H9 (cell line): ENCODE measurements around the gene CROCC2. TPM values are rescaled to one million over a fixed set of nuclear protein-coding genes. Genes with fewer than 3 reads are reported as not detected.

ENCODE experiments used
- DNase-seq: peaks from one replicate; pipeline ENCODE4 v3.0.0-alpha.2; 2017
- H2AFZ ChIP-seq: one replicate; pipeline ENCODE4 v1.6.1; 2013; ENCODE audit warnings: mild to moderate bottlenecking, low read length, control low read depth, moderate library complexity
- H2AK5ac ChIP-seq: 2 replicates; pipeline ENCODE4 v1.6.1; 2013; ENCODE audit warnings: low read length, control low read depth, mixed read lengths; ENCODE audit not compliant: insufficient read length
- H2BK120ac ChIP-seq: one replicate; pipeline ENCODE4 v1.6.1; 2013; ENCODE audit warnings: low read depth, mild to moderate bottlenecking, low read length, control low read depth, inconsistent platforms; ENCODE audit not compliant: poor library complexity, severe bottlenecking
- H2BK12ac ChIP-seq: 2 replicates; pipeline ENCODE4 v1.6.1; 2013; ENCODE audit warnings: low read length, control low read depth, mixed read lengths, low read depth; ENCODE audit not compliant: insufficient read length
- H2BK15ac ChIP-seq: 2 replicates; pipeline ENCODE4 v1.6.1; 2013; ENCODE audit warnings: low read depth, low read length, control low read depth
- H2BK20ac ChIP-seq: one replicate; pipeline ENCODE4 v1.6.1; 2013; ENCODE audit warnings: low read depth, mild to moderate bottlenecking, low read length, control low read depth, inconsistent platforms; ENCODE audit not compliant: poor library complexity, severe bottlenecking
- H2BK5ac ChIP-seq: 2 replicates; pipeline ENCODE4 v1.6.1; 2013; ENCODE audit warnings: low read length, control low read depth, mixed read lengths; ENCODE audit not compliant: insufficient read length
- H3K14ac ChIP-seq: 2 replicates; pipeline ENCODE4 v1.6.1; 2013; ENCODE audit warnings: low read length, control low read depth; ENCODE audit not compliant: insufficient read depth
- H3K18ac ChIP-seq: 2 replicates; pipeline ENCODE4 v1.6.1; 2013; ENCODE audit warnings: low read depth, mild to moderate bottlenecking, mixed read lengths, low read length, control low read depth; ENCODE audit not compliant: insufficient read length
- H3K23ac ChIP-seq: 2 replicates; pipeline ENCODE4 v1.6.1; 2013; ENCODE audit warnings: low read length, control low read depth, mixed read lengths, low read depth; ENCODE audit not compliant: insufficient read length
- H3K23me2 ChIP-seq: 2 replicates; pipeline ENCODE4 v1.6.1; 2013; ENCODE audit warnings: low read depth, mild to moderate bottlenecking, mixed read lengths, low read length, control low read depth; ENCODE audit not compliant: insufficient read length, poor library complexity, severe bottlenecking
- H3K27ac ChIP-seq: 2 replicates; pipeline ENCODE4 v1.5.1; 2013; ENCODE audit warnings: low read length, control low read depth, mixed read lengths, low read depth; ENCODE audit not compliant: insufficient read length
- H3K27me3 ChIP-seq: 2 replicates; pipeline ENCODE4 v1.6.1; 2013; ENCODE audit warnings: low read length, control low read depth, inconsistent platforms; ENCODE audit not compliant: insufficient read depth
- H3K4ac ChIP-seq: 2 replicates; pipeline ENCODE4 v1.6.1; 2013; ENCODE audit warnings: low read depth, mild to moderate bottlenecking, control low read depth, inconsistent platforms, low read length, moderate library complexity
- H3K4me1 ChIP-seq: 2 replicates; pipeline ENCODE4 v1.6.1; 2013; ENCODE audit warnings: low read length, control low read depth, inconsistent platforms; ENCODE audit not compliant: insufficient read depth
- H3K4me2 ChIP-seq: 2 replicates; pipeline ENCODE4 v1.6.1; 2013; ENCODE audit warnings: low read length, control low read depth, mixed read lengths; ENCODE audit not compliant: insufficient read length, insufficient read depth
- H3K56ac ChIP-seq: 2 replicates; pipeline ENCODE4 v1.6.1; 2013; ENCODE audit warnings: low read depth, mild to moderate bottlenecking, mixed read lengths, low read length, control low read depth; ENCODE audit not compliant: insufficient read length
- H3K79me1 ChIP-seq: 2 replicates; pipeline ENCODE4 v1.6.1; 2013; ENCODE audit warnings: low read depth, mild to moderate bottlenecking, moderate library complexity, low read length, control low read depth, inconsistent platforms; ENCODE audit not compliant: insufficient read depth, poor library complexity, severe bottlenecking
- H3K79me2 ChIP-seq: 2 replicates; pipeline ENCODE4 v1.6.1; 2013; ENCODE audit warnings: low read length, control low read depth, inconsistent platforms; ENCODE audit not compliant: insufficient read depth
- H3K9ac ChIP-seq: 2 replicates; pipeline ENCODE4 v1.6.1; 2013; ENCODE audit warnings: low read length, control low read depth, mixed read lengths; ENCODE audit not compliant: insufficient read length; ENCODE audit errors: extremely low read depth
- H3K9me3 ChIP-seq: one replicate; pipeline ENCODE4 v1.6.1; 2013; ENCODE audit warnings: low read depth, low read length, inconsistent platforms; ENCODE audit not compliant: control insufficient read depth
- H3T11ph ChIP-seq: one replicate; pipeline ENCODE4 v1.6.1; 2013; ENCODE audit warnings: mild to moderate bottlenecking, low read length, control low read depth, inconsistent platforms
- H4K20me1 ChIP-seq: one replicate; pipeline ENCODE4 v1.6.1; 2013; ENCODE audit not compliant: control insufficient read depth, insufficient read length, insufficient read depth
- H4K5ac ChIP-seq: 2 replicates; pipeline ENCODE4 v1.6.1; 2013; ENCODE audit warnings: low read depth, mild to moderate bottlenecking, mixed read lengths, low read length, control low read depth; ENCODE audit not compliant: insufficient read length
- H4K8ac ChIP-seq: replicated peaks from 2 replicates; pipeline ENCODE4 v1.6.1; 2013; ENCODE audit warnings: low read length, control low read depth, mixed read lengths, low read depth; ENCODE audit not compliant: insufficient read length
- H4K91ac ChIP-seq: 2 replicates; pipeline ENCODE4 v1.6.1; 2013; ENCODE audit warnings: low read depth, mild to moderate bottlenecking, moderate library complexity, mixed read lengths, low read length, control low read depth; ENCODE audit not compliant: insufficient read length
- H3K27ac Mint-ChIP-seq, 3 experiments: 2 replicates in 2 of 3; 3 replicates in 1 of 3; pipeline ENCODE4 v1.8.0; 2020 to 2021; ENCODE audit warnings: mixed read lengths in 3 of 3, mild to moderate bottlenecking in 1 of 3, moderate library complexity in 1 of 3
- H3K27me3 Mint-ChIP-seq: 2 replicates; pipeline ENCODE4 v1.8.0; 2021; ENCODE audit warnings: low read depth, mild to moderate bottlenecking, moderate library complexity, mixed read lengths
- H3K36me3 Mint-ChIP-seq, 3 experiments: 2 replicates in 2 of 3; 3 replicates in 1 of 3; pipeline ENCODE4 v1.8.0; 2020 to 2021; ENCODE audit warnings: low read depth in 3 of 3, mixed read lengths in 3 of 3; ENCODE audit not compliant: insufficient read depth in 1 of 3
- H3K4me1 Mint-ChIP-seq, 2 experiments: 2 replicates each; pipeline ENCODE4 v1.8.0; 2020; ENCODE audit warnings: mixed read lengths in 2 of 2
- H3K4me3 Mint-ChIP-seq, 2 experiments: 2 replicates in 1 of 2; 3 replicates in 1 of 2; pipeline ENCODE4 v1.8.0; 2020 to 2021; ENCODE audit warnings: mild to moderate bottlenecking in 2 of 2, mixed read lengths in 2 of 2, moderate library complexity in 1 of 2
- H3K9me3 Mint-ChIP-seq, 2 experiments: 2 replicates in 1 of 2; 3 replicates in 1 of 2; pipeline ENCODE4 v1.8.0; 2020; ENCODE audit warnings: mild to moderate bottlenecking in 2 of 2, mixed read lengths in 2 of 2, moderate library complexity in 1 of 2
- CTCF ChIP-seq: fragments of 200-600 bp; sonication (generic); conservative IDR thresholded peaks from 3 replicates; pipeline ENCODE4 v1.8.0; 2021; ENCODE audit warnings: antibody characterized with exemption, mild to moderate bottlenecking
- WGBS: extraction: QIAGEN DNeasy Blood & Tissue Kit; methylation state at CpG from one replicate; pipeline ENCODE4 v1.1.7; 2013; ENCODE audit warnings: missing lambda C conversion rate, low lambda C conversion rate, mixed read lengths; ENCODE audit not compliant: insufficient read length; ENCODE audit errors: extremely low coverage; 5-methylcytosine and 5-hydroxymethylcytosine counted together
- total RNA-seq: library from RNA; stranded (reverse); gene quantifications from 2 replicates; pipeline ENCODE4 v1.2.1, GENCODE V29; 2021

Gene CROCC2
- total RNA-seq, 1 experiment from 2014 or later: not detected

DNA sequence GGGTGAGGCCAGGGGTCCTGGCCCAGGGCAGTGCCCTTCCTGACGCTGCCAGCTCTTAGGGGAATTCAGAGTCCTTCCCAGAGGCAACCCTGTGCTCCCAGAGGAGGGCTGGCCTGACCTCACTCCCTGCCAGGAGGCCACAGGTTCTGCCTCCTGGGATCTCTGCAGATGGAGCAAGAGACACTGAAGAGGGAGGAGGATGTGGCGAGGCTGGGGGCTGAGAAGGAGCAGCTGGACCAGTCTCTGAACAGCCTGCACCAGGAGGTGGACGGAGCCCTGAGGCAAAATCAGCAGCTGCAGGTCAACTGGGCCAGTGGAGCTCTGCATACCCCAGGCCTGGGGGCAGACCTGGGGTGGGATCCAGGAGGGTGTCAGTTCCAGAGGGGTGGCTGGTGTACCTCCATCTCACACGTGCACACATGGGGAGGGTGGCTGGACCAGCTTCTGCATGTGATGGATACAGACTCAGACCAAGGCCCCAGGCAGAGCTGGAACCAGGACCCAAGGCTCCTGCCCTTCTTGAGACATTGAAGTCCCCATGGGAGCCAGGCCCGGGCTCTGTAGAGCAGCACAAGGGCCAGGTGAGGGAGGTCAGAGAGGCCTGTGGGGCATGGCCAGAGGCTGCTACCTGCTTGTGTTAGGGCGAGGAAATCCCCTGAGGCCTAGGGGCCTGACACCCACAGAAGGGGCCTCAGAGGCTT lies 82.6 kb downstream of the CROCC2 start:
- H3K36me3 Mint-ChIP-seq: no peaks in the 10 kb centered on the region
- DNase-seq: no peak

More for the DNA sequence above, 82.6 kb downstream of the CROCC2 start:
- H3K23ac ChIP-seq: no peak overlapping the region
- no peaks in the 10 kb centered on the region for H3K23me2 ChIP-seq
- no peak overlapping the region for H3T11ph ChIP-seq
- no peak overlapping the region for H2BK5ac ChIP-seq
- no peaks in the 10 kb centered on the region for H4K20me1 ChIP-seq
- H3K79me1 ChIP-seq: no peaks in the 10 kb centered on the region
- no peak overlapping the region for H2BK15ac ChIP-seq
- H3K14ac ChIP-seq: no peak overlapping the region
- H3K27ac Mint-ChIP-seq: no peak overlapping the region; a peak in 2 of 7 replicates
- H4K91ac ChIP-seq: no peak overlapping the region
- H3K79me2 ChIP-seq: no peaks in the 10 kb centered on the region
- no peak overlapping the region for H3K9ac ChIP-seq
- H3K9me3 ChIP-seq: no peaks in the 10 kb centered on the region
- H3K4me2 ChIP-seq: no peak overlapping the region
- H3K56ac ChIP-seq: no peak overlapping the region
- H3K18ac ChIP-seq: no peak overlapping the region
- H2BK12ac ChIP-seq: no peak overlapping the region
- H3K4me1 Mint-ChIP-seq: peaks cover 2 to 4% of the 10 kb centered on the region in 2 experiments; a peak in 1 of 4 replicates
- no peak for TF ChIP-seq CTCF
- H3K9me3 Mint-ChIP-seq: no peaks in the 10 kb centered on the region; a peak in 1 of 5 replicates
- H4K5ac ChIP-seq: no peak overlapping the region
- no peaks in the 10 kb centered on the region for H3K4me1 ChIP-seq
- no peaks in the 10 kb centered on the region for H3K27me3 ChIP-seq
- H2BK120ac ChIP-seq: no peak overlapping the region
- H3K4me3 Mint-ChIP-seq: no peak overlapping the region
- H4K8ac ChIP-seq: no peak overlapping the region
- H3K27me3 Mint-ChIP-seq: peaks cover 3% of the 10 kb centered on the region; the same call in 1 of the 2 replicates
- H3K27ac ChIP-seq: no peak overlapping the region
- H2AK5ac ChIP-seq: no peak overlapping the region
- H2BK20ac ChIP-seq: no peak overlapping the region
- no CpG with 5 or more reads among the region's 6 CpGs for WGBS
- H3K4ac ChIP-seq: no peak overlapping the region
- no peak overlapping the region for H2AFZ ChIP-seq
